ENCODE measurements around the gene GRID1. TPM values are rescaled to one million over a fixed set of nuclear protein-coding genes. Genes with fewer than 3 reads are reported as not detected.

Gene GRID1
- total and polyA plus RNA-seq, 10 of the 15 experiments (the other 5 are each of a cell fraction or from before 2014, with no cell fraction given) = 0.04 to 0.62 (median 0.08) TPM; not detected in 5

GRCh38 chr10:85601526-85601925 lies 765.1 kb downstream of the GRID1 start:
- no TSS peak for BruUV-seq (replicated peaks)
- TF ChIP-seq TAF1 (IDR thresholded peaks at IDR 0.05; ENCODE audit: borderline replicate concordance, low read depth, low read length) = no peak
- TF ChIP-seq, protein P1, sequence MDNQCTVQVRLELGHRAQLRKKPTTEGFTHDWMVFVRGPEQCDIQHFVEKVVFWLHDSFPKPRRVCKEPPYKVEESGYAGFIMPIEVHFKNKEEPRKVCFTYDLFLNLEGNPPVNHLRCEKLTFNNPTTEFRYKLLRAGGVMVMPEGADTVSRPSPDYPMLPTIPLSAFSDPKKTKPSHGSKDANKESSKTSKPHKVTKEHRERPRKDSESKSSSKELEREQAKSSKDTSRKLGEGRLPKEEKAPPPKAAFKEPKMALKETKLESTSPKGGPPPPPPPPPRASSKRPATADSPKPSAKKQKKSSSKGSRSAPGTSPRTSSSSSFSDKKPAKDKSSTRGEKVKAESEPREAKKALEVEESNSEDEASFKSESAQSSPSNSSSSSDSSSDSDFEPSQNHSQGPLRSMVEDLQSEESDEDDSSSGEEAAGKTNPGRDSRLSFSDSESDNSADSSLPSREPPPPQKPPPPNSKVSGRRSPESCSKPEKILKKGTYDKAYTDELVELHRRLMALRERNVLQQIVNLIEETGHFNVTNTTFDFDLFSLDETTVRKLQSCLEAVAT (IDR thresholded peaks at IDR 0.05) = no peak
- TF ChIP-seq, protein P2, sequence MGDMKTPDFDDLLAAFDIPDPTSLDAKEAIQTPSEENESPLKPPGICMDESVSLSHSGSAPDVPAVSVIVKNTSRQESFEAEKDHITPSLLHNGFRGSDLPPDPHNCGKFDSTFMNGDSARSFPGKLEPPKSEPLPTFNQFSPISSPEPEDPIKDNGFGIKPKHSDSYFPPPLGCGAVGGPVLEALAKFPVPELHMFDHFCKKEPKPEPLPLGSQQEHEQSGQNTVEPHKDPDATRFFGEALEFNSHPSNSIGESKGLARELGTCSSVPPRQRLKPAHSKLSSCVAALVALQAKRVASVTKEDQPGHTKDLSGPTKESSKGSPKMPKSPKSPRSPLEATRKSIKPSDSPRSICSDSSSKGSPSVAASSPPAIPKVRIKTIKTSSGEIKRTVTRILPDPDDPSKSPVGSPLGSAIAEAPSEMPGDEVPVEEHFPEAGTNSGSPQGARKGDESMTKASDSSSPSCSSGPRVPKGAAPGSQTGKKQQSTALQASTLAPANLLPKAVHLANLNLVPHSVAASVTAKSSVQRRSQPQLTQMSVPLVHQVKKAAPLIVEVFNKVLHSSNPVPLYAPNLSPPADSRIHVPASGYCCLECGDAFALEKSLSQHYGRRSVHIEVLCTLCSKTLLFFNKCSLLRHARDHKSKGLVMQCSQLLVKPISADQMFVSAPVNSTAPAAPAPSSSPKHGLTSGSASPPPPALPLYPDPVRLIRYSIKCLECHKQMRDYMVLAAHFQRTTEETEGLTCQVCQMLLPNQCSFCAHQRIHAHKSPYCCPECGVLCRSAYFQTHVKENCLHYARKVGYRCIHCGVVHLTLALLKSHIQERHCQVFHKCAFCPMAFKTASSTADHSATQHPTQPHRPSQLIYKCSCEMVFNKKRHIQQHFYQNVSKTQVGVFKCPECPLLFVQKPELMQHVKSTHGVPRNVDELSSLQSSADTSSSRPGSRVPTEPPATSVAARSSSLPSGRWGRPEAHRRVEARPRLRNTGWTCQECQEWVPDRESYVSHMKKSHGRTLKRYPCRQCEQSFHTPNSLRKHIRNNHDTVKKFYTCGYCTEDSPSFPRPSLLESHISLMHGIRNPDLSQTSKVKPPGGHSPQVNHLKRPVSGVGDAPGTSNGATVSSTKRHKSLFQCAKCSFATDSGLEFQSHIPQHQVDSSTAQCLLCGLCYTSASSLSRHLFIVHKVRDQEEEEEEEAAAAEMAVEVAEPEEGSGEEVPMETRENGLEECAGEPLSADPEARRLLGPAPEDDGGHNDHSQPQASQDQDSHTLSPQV (IDR thresholded peaks at IDR 0.05) = no peak
- ATAC-seq = no peak
- intact Hi-C loops (cut with micrococcal nuclease; ENCODE audit: unreplicated experiment) = no loop called here
- RAD21 ChIA-PET (ENCODE audit: unreplicated experiment) = no interaction called here
- Histone ChIP-seq H2AFZ (ENCODE audit: control insufficient read depth, low read depth, low read length) (no peak overlapping the region), H3K27me3 (replicated peaks in 1 of 2; ENCODE audit: control insufficient read depth in 2 of 2, insufficient read depth in 2 of 2, low read length in 1 of 2) (no peaks in the 10 kb centered on the region), H3K4me2 (ENCODE audit: control insufficient read depth, insufficient read depth) (no peak overlapping the region), H3K4me3 (no peak overlapping the region), H3K36me3 (ENCODE audit: control insufficient read depth in 2 of 2, insufficient read depth in 2 of 2, low read length in 1 of 2) (no peaks in the 10 kb centered on the region), H3K4me1 (ENCODE audit: control insufficient read depth, insufficient read depth, low read length) (no peaks in the 10 kb centered on the region), H3K79me2 (ENCODE audit: control insufficient read depth, insufficient read depth, low read length) (no peaks in the 10 kb centered on the region), H3K27ac (ENCODE audit: control insufficient read depth, insufficient read depth) (no peak overlapping the region), H3K9me3 (replicated peaks; ENCODE audit: control insufficient read depth, insufficient read depth, low read length) (no peaks in the 10 kb centered on the region), H4K20me1 (ENCODE audit: control insufficient read depth, insufficient read depth) (no peaks in the 10 kb centered on the region), H3K9ac (ENCODE audit: control insufficient read depth, insufficient read depth, low read length) (no peak overlapping the region)
- DNase-seq (ENCODE audit: low read depth, low spot score) = no peak
- CTCF ChIA-PET = no interaction called here
- no peak for FAIRE-seq
- POLR2A ChIA-PET = no interaction called here
- WGBS (ENCODE audit: insufficient coverage, insufficient replicate concordance, low lambda C conversion rate, missing lambda C conversion rate) = 15% methylated on average over 9 of the region's 9 CpGs
- in situ Hi-C loops (cut with MboI) = no loop called here
- SMC1A ChIA-PET (ENCODE audit: uncharacterized antibody, unreplicated experiment) = no interaction called here
